Duodenal mucosa (tissue), 2 donors: ENCODE data around the gene MRPL4.

ENCODE experiments used
- H3K27ac ChIP-seq: one replicate; pipeline ENCODE4 v1.7.0; 2013; ENCODE audit warnings: low read depth, low read length
- H3K27me3 ChIP-seq, 2 donors: one replicate each; pipeline ENCODE4 v1.7.0; 2013; ENCODE audit warnings: low read length in 2 of 2, control low read depth in 1 of 2; ENCODE audit not compliant: insufficient read depth in 2 of 2, control insufficient read depth in 1 of 2
- H3K36me3 ChIP-seq, 2 donors: one replicate each; pipeline ENCODE4 v1.7.0; 2013; ENCODE audit warnings: low read length in 2 of 2, control low read depth in 1 of 2; ENCODE audit not compliant: insufficient read depth in 2 of 2, control insufficient read depth in 1 of 2
- H3K4me1 ChIP-seq, 2 donors: one replicate each; pipeline ENCODE4 v1.7.0; 2013; ENCODE audit warnings: low read length in 2 of 2, control low read depth in 1 of 2; ENCODE audit not compliant: insufficient read depth in 2 of 2, control insufficient read depth in 1 of 2
- H3K4me3 ChIP-seq, 2 donors: one replicate each; pipeline ENCODE4 v1.7.0; 2013; ENCODE audit warnings: low read length in 2 of 2, low read depth in 1 of 2
- H3K9ac ChIP-seq, 2 donors: one replicate each; pipeline ENCODE4 v1.7.0; 2013; ENCODE audit warnings: low read length in 2 of 2, low read depth in 1 of 2
- H3K9me3 ChIP-seq, 2 donors: one replicate each; pipeline ENCODE4 v1.7.0; 2013; ENCODE audit warnings: low read length in 2 of 2, control low read depth in 1 of 2; ENCODE audit not compliant: control insufficient read depth in 1 of 2

MRPL4 gene

DNA sequence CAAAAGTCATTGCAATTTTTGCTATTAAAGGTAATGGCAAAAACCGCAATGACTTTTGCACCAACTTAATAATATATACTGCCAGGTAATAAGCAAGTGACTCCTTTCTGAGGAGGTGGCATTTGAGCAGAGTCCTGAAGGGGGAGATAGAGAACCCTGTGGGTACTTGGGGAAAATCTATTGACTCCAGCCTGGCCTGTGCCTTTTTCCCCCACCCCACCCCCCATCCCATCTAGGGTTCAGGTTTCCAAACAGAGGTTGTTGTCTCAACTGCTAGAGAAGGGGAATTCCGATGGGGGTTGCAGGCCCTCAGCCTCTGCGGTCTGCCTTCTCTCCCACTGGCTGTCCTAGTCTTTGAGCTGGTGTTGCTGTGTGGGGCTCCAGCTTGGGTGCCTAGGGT, 32.3 kb upstream of the MRPL4 start:
- Histone ChIP-seq H3K9me3 (no peaks in the 10 kb centered on the region), H3K9ac (no peak overlapping the region), H3K4me3 (no peak overlapping the region), H3K27me3 (no peaks in the 10 kb centered on the region), H3K27ac (no peak overlapping the region), H3K4me1 (no peaks in the 10 kb centered on the region), H3K36me3 (peaks cover 0 to 6% of the 10 kb centered on the region in 2 donors)

DNA sequence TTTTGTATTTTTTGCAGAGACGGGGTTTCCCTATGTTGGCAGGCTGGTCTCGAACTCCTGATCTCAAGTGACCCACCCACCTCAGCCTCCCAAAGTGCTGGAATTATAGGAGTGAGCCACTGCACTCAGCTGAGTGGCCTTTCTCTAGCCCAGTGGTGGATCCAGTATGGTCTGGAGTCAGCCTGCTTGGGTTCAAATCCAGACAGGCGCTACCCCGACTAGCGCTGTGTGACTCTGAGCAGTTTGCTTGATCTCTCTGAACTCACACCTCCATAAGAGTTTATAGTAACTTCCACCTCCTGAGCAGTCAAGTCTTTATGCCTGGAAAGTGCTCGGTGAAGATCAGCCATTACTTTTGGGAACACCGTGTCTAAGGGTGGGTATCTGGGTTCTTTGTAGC, 31.3 kb upstream of the MRPL4 start:
- no peaks in the 10 kb centered on the region for H3K9me3 ChIP-seq
- H3K36me3 ChIP-seq: peaks cover 0 to 6% of the 10 kb centered on the region in 2 donors
- H3K4me1 ChIP-seq: no peaks in the 10 kb centered on the region
- H3K27ac ChIP-seq: no peak overlapping the region
- H3K4me3 ChIP-seq: no peak overlapping the region
- H3K9ac ChIP-seq: no peak overlapping the region
- no peaks in the 10 kb centered on the region for H3K27me3 ChIP-seq

DNA sequence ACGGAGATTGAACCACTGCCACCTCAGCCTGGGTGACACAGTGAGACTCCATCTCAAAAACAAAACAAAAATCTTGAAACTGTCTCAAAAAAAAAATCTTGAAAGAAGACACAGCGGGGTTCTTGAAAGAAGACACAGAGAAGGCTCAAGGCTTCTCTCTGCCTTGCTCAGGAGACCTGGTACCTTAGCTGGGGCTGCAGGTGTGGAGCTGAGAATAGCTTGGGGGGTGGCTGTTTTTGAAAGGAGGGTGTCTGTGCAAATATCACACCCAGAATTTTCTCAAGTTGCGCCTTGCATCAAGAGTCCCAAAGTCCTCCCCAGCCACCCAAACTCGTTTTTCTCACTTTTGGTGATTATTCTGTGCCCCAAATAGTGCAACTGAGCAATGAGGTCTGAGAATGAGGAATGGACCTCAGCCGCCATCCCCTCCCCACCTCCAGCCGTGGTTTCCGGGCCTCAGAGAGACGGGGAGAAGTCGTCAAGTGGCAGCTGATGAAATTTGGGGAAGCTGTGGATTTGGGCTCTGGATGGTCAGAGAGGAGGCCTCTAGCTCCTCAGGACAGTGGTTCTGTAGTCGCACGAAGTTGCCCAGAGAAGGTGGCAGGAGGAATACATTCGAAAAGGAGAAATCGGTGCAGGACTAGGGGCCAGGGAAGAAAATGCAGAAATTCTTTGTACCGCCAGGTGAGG, 29.7 kb upstream of the MRPL4 start:
- no peaks in the 10 kb centered on the region for H3K9me3 ChIP-seq
- H3K27ac ChIP-seq: no peak overlapping the region
- H3K4me3 ChIP-seq: no peak overlapping the region
- peaks cover 0 to 6% of the 10 kb centered on the region in 2 donors for H3K36me3 ChIP-seq
- no peaks in the 10 kb centered on the region for H3K4me1 ChIP-seq
- no peaks in the 10 kb centered on the region for H3K27me3 ChIP-seq
- no peak overlapping the region for H3K9ac ChIP-seq

DNA sequence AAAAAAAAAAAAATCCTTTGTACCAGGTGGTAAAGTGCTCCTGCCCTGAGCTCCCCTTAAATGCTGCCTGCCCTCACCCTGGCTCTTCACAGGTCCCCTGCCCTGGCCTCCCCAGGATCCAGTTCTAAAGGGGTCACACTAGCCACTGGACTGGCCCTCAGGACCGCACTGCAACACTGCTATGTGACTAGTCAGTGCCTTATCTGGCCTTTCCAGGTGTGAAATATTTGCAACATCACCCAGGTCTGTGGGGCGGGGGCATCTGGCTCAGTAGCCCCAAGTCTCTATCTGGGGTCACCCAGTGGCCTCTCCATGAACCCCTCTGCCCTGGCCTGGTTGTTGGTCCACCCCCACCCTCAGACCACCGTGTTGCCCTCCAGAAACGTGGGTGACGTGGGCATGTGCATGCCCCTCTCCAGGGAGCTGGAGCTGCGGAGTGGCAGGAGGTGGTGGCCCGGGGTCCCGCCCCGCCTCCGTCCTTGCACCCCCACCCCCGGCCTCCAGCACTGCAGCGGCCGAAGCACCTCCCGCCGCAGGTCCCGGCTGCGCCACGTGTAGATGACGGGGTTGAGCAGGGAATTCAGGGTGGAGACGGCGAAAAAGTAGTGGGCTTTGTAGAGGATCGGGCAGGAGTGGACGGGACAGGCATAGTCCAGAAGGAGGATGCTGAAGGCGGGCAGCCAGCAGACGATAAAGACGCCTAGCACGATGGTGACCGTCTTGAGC, 28.4 kb upstream of the MRPL4 start:
- Histone ChIP-seq H3K9me3 (no peaks in the 10 kb centered on the region), H3K27ac (no peak overlapping the region), H3K4me1 (peaks cover 0 to 3% of the 10 kb centered on the region in 2 donors), H3K27me3 (no peaks in the 10 kb centered on the region), H3K4me3 (no peak overlapping the region), H3K9ac (no peak overlapping the region), H3K36me3 (peaks cover 0 to 6% of the 10 kb centered on the region in 2 donors)

DNA sequence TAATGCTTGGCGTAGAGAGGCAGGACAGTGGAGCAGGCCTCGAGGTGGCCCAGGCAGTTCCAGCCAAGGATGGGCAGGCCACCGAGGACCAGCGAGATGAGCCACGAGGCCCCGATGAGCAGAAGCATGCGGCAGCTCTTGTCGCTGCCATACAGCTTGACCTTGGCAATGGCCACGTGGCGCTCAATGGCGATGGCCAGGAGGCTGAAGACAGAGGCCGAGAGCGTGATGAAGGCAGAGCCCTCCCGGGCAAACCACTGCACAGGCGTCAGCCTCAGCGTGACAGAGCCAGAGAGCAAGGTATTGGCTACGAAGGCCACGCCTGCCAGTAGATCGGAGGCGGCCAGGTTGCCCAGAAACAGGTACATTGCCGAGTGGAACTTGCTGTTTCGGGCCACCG, 27.7 kb upstream of the MRPL4 start:
- Histone ChIP-seq H3K36me3 (peaks cover 0 to 6% of the 10 kb centered on the region in 2 donors), H3K9ac (no peak overlapping the region), H3K9me3 (no peaks in the 10 kb centered on the region), H3K27ac (no peak overlapping the region), H3K27me3 (no peaks in the 10 kb centered on the region), H3K4me1 (peaks cover 0 to 8% of the 10 kb centered on the region in 2 donors), H3K4me3 (no peak overlapping the region)

DNA sequence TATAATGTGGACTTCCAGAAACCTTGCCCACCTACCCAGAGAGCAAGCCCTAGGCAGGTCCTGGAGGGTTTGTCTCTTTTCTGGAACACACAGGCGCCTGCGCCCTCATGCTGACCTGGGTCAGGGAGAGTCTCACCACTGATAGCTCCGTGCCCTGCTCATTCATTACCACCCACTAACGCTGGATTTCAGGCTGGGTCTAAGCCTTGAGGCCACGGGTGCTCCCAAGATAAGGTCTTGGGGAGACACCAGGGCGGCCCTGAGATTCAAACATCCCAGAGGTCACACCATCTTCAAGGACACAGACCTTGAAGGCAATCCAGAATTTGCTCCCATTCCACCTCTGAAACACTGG, 26.0 kb upstream of the MRPL4 start:
- H3K9me3 ChIP-seq: no peaks in the 10 kb centered on the region
- H3K36me3 ChIP-seq: peaks cover 0 to 6% of the 10 kb centered on the region in 2 donors
- no peak overlapping the region for H3K4me3 ChIP-seq
- H3K4me1 ChIP-seq: peaks cover 0 to 22% of the 10 kb centered on the region in 2 donors
- H3K27me3 ChIP-seq: no peaks in the 10 kb centered on the region
- peak overlapping the region; percentile 68 for H3K27ac ChIP-seq
- no peak overlapping the region for H3K9ac ChIP-seq

DNA sequence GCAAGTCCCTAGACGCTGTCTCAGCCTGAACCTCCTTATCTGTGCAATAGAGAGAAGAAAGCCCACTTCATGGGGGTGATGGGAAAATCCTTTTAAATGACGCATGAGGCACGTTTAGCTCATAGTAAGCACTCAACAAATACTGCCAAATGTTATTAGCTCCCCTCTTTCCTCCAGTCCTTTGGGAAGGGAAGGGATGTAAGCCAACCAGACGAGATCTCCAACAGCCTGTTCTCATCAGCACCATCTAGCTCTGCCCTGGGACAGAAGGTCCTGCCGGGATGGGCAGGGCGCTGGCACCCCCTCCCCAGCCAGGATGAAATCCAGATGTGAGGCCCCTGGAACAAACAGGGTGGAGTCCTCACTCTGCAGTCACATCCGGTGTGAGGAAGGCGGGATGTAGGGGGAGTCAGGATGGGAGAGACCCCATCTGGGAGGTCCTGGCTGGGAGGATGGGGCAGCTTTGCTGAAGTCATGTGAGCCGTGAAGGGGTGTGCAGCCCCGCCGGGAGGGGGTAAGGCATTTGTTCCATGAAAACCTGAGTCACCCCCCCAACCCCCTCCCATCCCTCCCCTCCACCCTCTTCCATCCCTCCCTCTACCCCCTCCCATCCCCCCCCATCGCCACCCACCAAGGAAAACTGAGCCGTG, 25.5 kb upstream of the MRPL4 start:
- Histone ChIP-seq H3K9me3 (no peaks in the 10 kb centered on the region), H3K27me3 (no peaks in the 10 kb centered on the region), H3K4me3 (no peak overlapping the region), H3K36me3 (peaks cover 0 to 6% of the 10 kb centered on the region in 2 donors), H3K27ac (peak overlapping the region; percentile 68), H3K9ac (no peak overlapping the region), H3K4me1 (peaks cover 0 to 22% of the 10 kb centered on the region in 2 donors)

DNA sequence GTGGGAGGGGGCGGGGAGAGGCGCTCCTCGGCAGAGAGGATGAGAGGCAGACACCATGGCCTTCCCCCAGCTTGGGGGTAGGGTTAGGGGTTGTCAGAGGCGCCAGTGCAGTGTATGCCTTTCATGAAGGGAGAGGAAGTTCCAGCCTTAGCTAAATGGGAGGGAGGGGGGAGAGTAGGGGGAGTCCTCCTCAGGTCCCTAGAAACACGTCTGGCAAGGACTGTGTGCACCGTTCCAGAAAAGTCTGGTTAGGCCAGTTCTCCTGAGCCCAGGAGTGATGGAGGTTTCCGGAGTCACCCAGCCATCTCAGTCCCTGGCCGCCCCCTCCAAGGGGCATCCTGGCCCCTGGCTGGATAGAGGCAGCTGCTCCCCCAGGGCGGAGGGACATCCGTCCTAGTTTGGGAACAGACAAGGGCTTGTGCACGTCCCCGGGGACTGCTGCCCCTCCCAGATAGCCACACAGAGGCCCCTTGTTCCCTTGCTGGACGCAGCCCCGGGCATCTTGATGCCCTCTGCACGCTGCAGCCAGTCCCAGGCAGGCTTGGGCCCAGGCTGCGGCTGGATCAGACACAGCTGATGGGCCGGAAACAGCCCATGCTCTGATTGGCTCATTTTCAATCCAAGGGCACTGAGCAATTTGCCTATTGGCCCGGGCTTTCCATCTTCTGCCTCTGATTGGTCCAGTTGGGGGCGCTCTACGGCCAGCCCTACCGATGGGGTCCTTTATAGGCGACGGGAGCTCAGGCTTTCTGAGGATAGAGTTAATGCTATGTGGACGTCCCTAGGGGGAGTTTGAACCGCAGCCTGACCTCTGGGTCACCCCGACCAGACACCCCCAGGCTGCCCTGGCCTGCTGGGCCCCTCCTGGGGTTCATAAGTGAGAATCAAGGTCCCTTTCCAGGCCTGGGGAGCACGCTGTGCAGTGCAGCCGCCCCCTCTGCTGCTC, 24.7 kb upstream of the MRPL4 start:
- H3K27me3 ChIP-seq: no peaks in the 10 kb centered on the region
- no peak overlapping the region for H3K9ac ChIP-seq
- peaks cover 0 to 22% of the 10 kb centered on the region in 2 donors for H3K4me1 ChIP-seq
- H3K9me3 ChIP-seq: no peaks in the 10 kb centered on the region
- peak overlapping the region; percentile 62 for H3K27ac ChIP-seq
- no peak overlapping the region for H3K4me3 ChIP-seq
- peaks cover 0 to 6% of the 10 kb centered on the region in 2 donors for H3K36me3 ChIP-seq

DNA sequence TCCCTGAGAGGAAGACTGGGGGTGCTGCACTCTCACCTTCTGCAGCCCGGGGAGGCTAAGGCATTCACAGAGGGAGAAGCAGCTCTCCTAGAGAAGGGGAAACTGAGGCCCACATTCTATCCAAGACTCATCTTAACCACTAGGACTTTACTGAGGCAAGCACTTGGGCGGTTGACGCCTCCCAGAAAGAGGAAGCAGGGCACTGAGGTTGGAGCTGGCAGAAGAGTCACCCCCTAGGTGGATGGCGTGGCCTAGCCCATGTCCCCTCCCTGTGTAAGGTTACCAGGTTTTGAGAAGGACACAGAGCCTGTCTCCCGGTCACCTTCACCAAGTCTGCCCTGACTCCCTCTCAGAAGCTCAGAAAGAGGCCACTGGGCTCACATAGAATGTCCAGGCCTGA, 23.6 kb upstream of the MRPL4 start:
- Histone ChIP-seq H3K27me3 (no peaks in the 10 kb centered on the region), H3K27ac (no peak overlapping the region), H3K4me3 (no peak overlapping the region), H3K36me3 (peaks cover 0 to 6% of the 10 kb centered on the region in 2 donors), H3K9me3 (no peaks in the 10 kb centered on the region), H3K4me1 (peaks cover 0 to 22% of the 10 kb centered on the region in 2 donors), H3K9ac (no peak overlapping the region)
